Lung (tissue), 12 donors: ENCODE results near the gene MAP3K1. TPM values are rescaled to one million over a fixed set of nuclear protein-coding genes. Genes with fewer than 3 reads are reported as not detected.

Source experiments
- ATAC-seq: fragments of 200-7000 bp; cut with Tn5 transposase; one replicate; pipeline ENCODE4 v1.9.1; 2020; ENCODE audit warnings: moderate number of reproducible peaks; ENCODE audit not compliant: insufficient read depth, low FRiP score
- DNase-seq, 3 donors: peaks; one replicate each; pipeline ENCODE4 v3.0.0-alpha.2; 2013 to 2017
- H3K27ac ChIP-seq, 2 donors: one replicate each; pipeline ENCODE4 v1.5.1; 2013; ENCODE audit warnings: mild to moderate bottlenecking in 2 of 2, moderate library complexity in 2 of 2, control low read depth in 1 of 2, inconsistent platforms in 1 of 2, low read depth in 1 of 2, low read length in 1 of 2
- H3K27me3 ChIP-seq, 3 donors: one replicate each; pipeline ENCODE4 v1.5.1; 2013; ENCODE audit warnings: low read length in 2 of 3; ENCODE audit not compliant: control insufficient read depth in 3 of 3, insufficient read depth in 3 of 3
- H3K36me3 ChIP-seq, 4 donors: one replicate each; pipeline ENCODE4 v1.5.1; 2013; ENCODE audit warnings: low read length in 4 of 4, mild to moderate bottlenecking in 1 of 4, moderate library complexity in 1 of 4; ENCODE audit not compliant: control insufficient read depth in 4 of 4, insufficient read depth in 4 of 4
- H3K4me1 ChIP-seq, 5 donors: one replicate each; pipeline ENCODE4 v1.5.1; 2013; ENCODE audit warnings: low read length in 5 of 5, mild to moderate bottlenecking in 2 of 5, moderate library complexity in 1 of 5; ENCODE audit not compliant: control insufficient read depth in 5 of 5, insufficient read depth in 5 of 5
- H3K4me3 ChIP-seq: one replicate; pipeline ENCODE4 v1.5.1; 2013; ENCODE audit warnings: mild to moderate bottlenecking, control low read depth, moderate library complexity
- H3K9ac ChIP-seq, 2 donors: one replicate each; pipeline ENCODE4 v1.5.1; 2013; ENCODE audit warnings: low read length in 2 of 2, control low read depth in 1 of 2; ENCODE audit not compliant: insufficient read depth in 1 of 2
- H3K9me3 ChIP-seq, 4 donors: one replicate each; pipeline ENCODE4 v1.5.1; 2013; ENCODE audit warnings: low read length in 3 of 4, mild to moderate bottlenecking in 1 of 4, moderate library complexity in 1 of 4; ENCODE audit not compliant: control insufficient read depth in 4 of 4, insufficient read depth in 3 of 4
- WGBS, 2 donors: extraction: QIAGEN DNeasy Blood & Tissue Kit; methylation state at CpG; one replicate each; pipeline ENCODE4 v1.1.7; 2013; 5-methylcytosine and 5-hydroxymethylcytosine counted together
- polyA plus RNA-seq, 2 donors: library from polyadenylated mRNA; stranded (reverse); fragments of 200-250 nt; gene quantifications; one replicate each; pipeline ENCODE4 v1.2.1, GENCODE V29; 2013
- total RNA-seq, 2 donors: library from RNA; depleted of rRNA in 1 of 2; stranded (reverse); fragments of >200 nt in 1 of 2; gene quantifications; one replicate each; pipeline ENCODE4 v1.2.1, GENCODE V29; 2014 to 2021
- TF ChIP-seq, protein P1 (sequence below): IDR thresholded peaks from 2 replicates; pipeline ENCODE4 v1.5.1; 2012; ENCODE audit warnings: mild to moderate bottlenecking; ENCODE audit errors: control extremely low read depth, extremely low read depth
- donor health status: control.
- donor health status: control.
- donor health status: Bipolar disorder and iron deficiency.
- donor health status: healthy.
- donor health status: DM: yes; HTN: yes; CAD: no.

MAP3K1 gene
- total and polyA plus RNA-seq, 4 donors = 7.7 to 55.2 (median 16.0) TPM

DNA sequence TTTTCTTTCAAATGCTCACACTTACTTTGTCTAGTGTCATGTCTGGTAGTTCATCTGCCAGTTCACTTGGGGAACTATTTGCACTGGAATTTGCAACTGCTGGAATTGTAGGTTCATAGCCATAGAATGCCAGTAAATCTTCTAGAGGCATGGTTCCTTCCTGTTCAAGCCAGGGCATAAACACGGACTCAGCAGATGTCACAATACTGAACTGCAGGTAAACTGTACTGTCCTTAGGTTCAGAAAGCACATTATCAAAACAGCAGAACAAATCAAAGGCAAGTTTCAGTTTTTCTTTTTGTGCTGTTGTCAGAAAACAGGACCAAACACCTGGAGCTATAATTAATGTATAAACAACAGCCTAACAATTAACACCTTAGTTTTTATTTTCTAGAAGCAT, 123.5 kb downstream of the MAP3K1 start:
- Histone ChIP-seq H3K4me1 (peaks cover 0 to 5% (median 0%) of the 10 kb centered on the region in 5 donors), H3K36me3 (peaks cover 19 to 53% (median 47%) of the 10 kb centered on the region in 4 donors), H3K4me3 (no peak overlapping the region), H3K27ac (no peak overlapping the region), H3K27me3 (no peaks in the 10 kb centered on the region), H3K9ac (no peak overlapping the region), H3K9me3 (no peaks in the 10 kb centered on the region)
- ATAC-seq (no peak), DNase-seq (no peak)
- WGBS, 2 donors = 53 to 66% methylated on average over 1 of the region's 1 CpG
- TF ChIP-seq, protein P1, sequence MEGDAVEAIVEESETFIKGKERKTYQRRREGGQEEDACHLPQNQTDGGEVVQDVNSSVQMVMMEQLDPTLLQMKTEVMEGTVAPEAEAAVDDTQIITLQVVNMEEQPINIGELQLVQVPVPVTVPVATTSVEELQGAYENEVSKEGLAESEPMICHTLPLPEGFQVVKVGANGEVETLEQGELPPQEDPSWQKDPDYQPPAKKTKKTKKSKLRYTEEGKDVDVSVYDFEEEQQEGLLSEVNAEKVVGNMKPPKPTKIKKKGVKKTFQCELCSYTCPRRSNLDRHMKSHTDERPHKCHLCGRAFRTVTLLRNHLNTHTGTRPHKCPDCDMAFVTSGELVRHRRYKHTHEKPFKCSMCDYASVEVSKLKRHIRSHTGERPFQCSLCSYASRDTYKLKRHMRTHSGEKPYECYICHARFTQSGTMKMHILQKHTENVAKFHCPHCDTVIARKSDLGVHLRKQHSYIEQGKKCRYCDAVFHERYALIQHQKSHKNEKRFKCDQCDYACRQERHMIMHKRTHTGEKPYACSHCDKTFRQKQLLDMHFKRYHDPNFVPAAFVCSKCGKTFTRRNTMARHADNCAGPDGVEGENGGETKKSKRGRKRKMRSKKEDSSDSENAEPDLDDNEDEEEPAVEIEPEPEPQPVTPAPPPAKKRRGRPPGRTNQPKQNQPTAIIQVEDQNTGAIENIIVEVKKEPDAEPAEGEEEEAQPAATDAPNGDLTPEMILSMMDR = no peak

DNA sequence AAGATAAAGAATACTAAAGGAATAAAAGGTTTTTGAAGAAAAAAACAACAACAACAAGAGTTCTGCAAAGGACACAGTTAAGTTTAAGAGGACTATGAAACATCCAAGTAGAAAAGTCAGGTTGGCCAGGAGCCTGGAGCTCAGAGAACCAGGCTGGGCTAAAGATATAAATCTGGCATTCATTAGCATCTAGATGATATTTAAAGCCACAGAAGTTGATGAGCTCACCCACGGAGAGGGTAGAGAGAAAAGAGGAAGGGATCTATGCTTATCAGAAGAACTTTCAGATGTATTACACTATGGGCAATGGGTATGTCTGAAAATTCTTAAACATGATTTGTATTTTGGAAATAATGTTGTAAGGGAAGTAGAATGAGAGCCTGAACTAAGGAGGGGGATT, 126.6 kb downstream of the MAP3K1 start:
- no peak for ATAC-seq
- TF ChIP-seq, protein P1 = no peak
- no peak overlapping the region for H3K9ac ChIP-seq
- no peaks in the 10 kb centered on the region for H3K9me3 ChIP-seq
- no peak overlapping the region for H3K4me3 ChIP-seq
- H3K27ac ChIP-seq = no peak overlapping the region
- 33 to 53% methylated on average over 1 of the region's 1 CpG for WGBS, 2 donors
- H3K4me1 ChIP-seq = peaks cover 0 to 5% (median 0%) of the 10 kb centered on the region in 5 donors
- peaks cover 14 to 45% (median 37%) of the 10 kb centered on the region in 4 donors for H3K36me3 ChIP-seq
- DNase-seq = no peak
- no peaks in the 10 kb centered on the region for H3K27me3 ChIP-seq

Other genes starting within 250 kb of the MAP3K1 start
- 10 to 100 TPM in 1 of 2 donors, 1 to 10 TPM in 1; 9.6 to 10.4 TPM for gene SETD9, start 94.0 kb downstream of the MAP3K1 start, total RNA-seq
- 1 to 10 TPM; 7.5 to 9.6 TPM for gene SETD9, start 94.0 kb downstream of the MAP3K1 start, polyA plus RNA-seq
- 10 to 100 TPM; 15.6 to 26.7 TPM for gene MIER3, start 136.6 kb downstream of the MAP3K1 start, total RNA-seq
- 1 to 10 TPM; 4.9 to 5.7 TPM for gene MIER3, start 136.6 kb downstream of the MAP3K1 start, polyA plus RNA-seq